Hypothalamus (tissue), 51 donors: Measurements from ENCODE around the gene FBXL16.
A peak's percentile ranks its signal among the peaks of the same experiment; 100 is the strongest.

Experiments
- DNase-seq, 51 donors: peaks; one replicate each; lab custom pipeline; 2025; lab: John Stamatoyannopoulos, UW

FBXL16 gene

GRCh38 chr16:648071-648780, 57.4 kb downstream of the FBXL16 start:
- DNase-seq, result peak in 6 of 51 donors; percentile 11 to 25 (median 22)

- DNase-seq, result peak in 2 of 51 donors; percentile 15 to 18
Measured at GRCh38 chr16:647173-647902, 58.3 kb downstream of the FBXL16 start.

- no peak for DNase-seq
Measured at GRCh38 chr16:646679-647172, 58.9 kb downstream of the FBXL16 start.

- DNase-seq, result no peak
Measured at GRCh38 chr16:645852-646678, 59.5 kb downstream of the FBXL16 start.

- DNase-seq, result no peak
Measured at GRCh38 chr16:644556-644955, 61.0 kb downstream of the FBXL16 start.

- DNase-seq, result no peak
Measured at GRCh38 chr16:643050-643368, 62.6 kb downstream of the FBXL16 start.
